SU-DHL-6 (cell line): ENCODE measurements around the gene NEURL1B.

Source experiments
- H2AFZ ChIP-seq: fragments of 200-600 bp; sonication (generic); 2 replicates; pipeline ENCODE4 v1.6.1; 2014; ENCODE audit warnings: low read depth, mild to moderate bottlenecking, moderate library complexity, mixed read lengths, antibody characterized with exemption, low read length; ENCODE audit not compliant: severe bottlenecking
- H3F3A ChIP-seq: fragments of 200-600 bp; shearing (Covaris generic); 2 replicates; pipeline ENCODE4 v1.6.0; 2016; ENCODE audit warnings: antibody characterized with exemption, mild to moderate bottlenecking; ENCODE audit not compliant: insufficient read depth
- H3K27ac ChIP-seq: fragments of 200-600 bp; sonication (generic); 2 replicates; pipeline ENCODE4 v1.5.1; 2016; ENCODE audit warnings: low read depth, mild to moderate bottlenecking, low read length, moderate library complexity, mixed read lengths
- H3K27me3 ChIP-seq: fragments of 200-600 bp; sonication (generic), shearing (Covaris generic); 2 replicates; pipeline ENCODE4 v1.6.0; 2014; ENCODE audit warnings: mild to moderate bottlenecking, low read length
- H3K36me3 ChIP-seq: fragments of 200-600 bp; sonication (generic); 2 replicates; pipeline ENCODE4 v1.6.1; 2014; ENCODE audit warnings: mild to moderate bottlenecking, low read length, mixed read lengths
- H3K4me2 ChIP-seq: fragments of 300-600, 200-600 bp; shearing (Covaris generic), sonication (generic); 2 replicates; pipeline ENCODE4 v1.6.0; 2014; ENCODE audit warnings: low read length, low read depth, mild to moderate bottlenecking; ENCODE audit not compliant: poor library complexity, severe bottlenecking
- H3K4me3 ChIP-seq: fragments of 200-600 bp; sonication (generic); 2 replicates; pipeline ENCODE4 v1.5.1; 2014; ENCODE audit warnings: antibody characterized with exemption, low read length, mild to moderate bottlenecking, mixed read lengths; ENCODE audit not compliant: insufficient read depth, poor library complexity, severe bottlenecking
- H3K79me2 ChIP-seq: fragments of 200-600 bp; sonication (generic); 2 replicates; pipeline ENCODE4 v1.6.1; 2014; ENCODE audit warnings: mild to moderate bottlenecking, low read length, moderate library complexity; ENCODE audit not compliant: insufficient read depth
- H3K9ac ChIP-seq: fragments of 200-600 bp; sonication (generic); 2 replicates; pipeline ENCODE4 v1.7.0; 2014; ENCODE audit warnings: mild to moderate bottlenecking, low read length
- H3K9me2 ChIP-seq: fragments of 200-600 bp; sonication (generic); replicated peaks from 2 replicates; pipeline ENCODE4 v1.6.1; 2014; ENCODE audit warnings: low read length; ENCODE audit not compliant: insufficient read depth
- H3K9me3 ChIP-seq: fragments of 200-600 bp; sonication (generic); 2 replicates; pipeline ENCODE4 v1.6.1; 2014; ENCODE audit warnings: low read length, mixed read lengths; ENCODE audit not compliant: insufficient read depth
- H4K20me1 ChIP-seq: fragments of 200-600 bp; sonication (generic); 2 replicates; pipeline ENCODE4 v1.6.1; 2014; ENCODE audit warnings: low read depth, mild to moderate bottlenecking, antibody characterized with exemption, low read length, moderate library complexity, mixed read lengths
- EZH2phosphoT487 ChIP-seq: fragments of 200-600 bp; sonication (generic), shearing (Covaris generic); conservative IDR thresholded peaks from 2 replicates; pipeline ENCODE4 v1.6.1; 2018; ENCODE audit warnings: mild to moderate bottlenecking, antibody characterized with exemption, low read length, moderate library complexity, mixed read lengths
- TF ChIP-seq, protein P1 (sequence below): fragments of 200-600 bp; sonication (generic); IDR thresholded peaks from one replicate; pipeline ENCODE4 v1.5.1; 2017; ENCODE audit warnings: antibody characterized with exemption, mild to moderate bottlenecking, low read length, moderate library complexity; ENCODE audit not compliant: insufficient read depth, poor library complexity, severe bottlenecking

The NEURL1B gene

DNA sequence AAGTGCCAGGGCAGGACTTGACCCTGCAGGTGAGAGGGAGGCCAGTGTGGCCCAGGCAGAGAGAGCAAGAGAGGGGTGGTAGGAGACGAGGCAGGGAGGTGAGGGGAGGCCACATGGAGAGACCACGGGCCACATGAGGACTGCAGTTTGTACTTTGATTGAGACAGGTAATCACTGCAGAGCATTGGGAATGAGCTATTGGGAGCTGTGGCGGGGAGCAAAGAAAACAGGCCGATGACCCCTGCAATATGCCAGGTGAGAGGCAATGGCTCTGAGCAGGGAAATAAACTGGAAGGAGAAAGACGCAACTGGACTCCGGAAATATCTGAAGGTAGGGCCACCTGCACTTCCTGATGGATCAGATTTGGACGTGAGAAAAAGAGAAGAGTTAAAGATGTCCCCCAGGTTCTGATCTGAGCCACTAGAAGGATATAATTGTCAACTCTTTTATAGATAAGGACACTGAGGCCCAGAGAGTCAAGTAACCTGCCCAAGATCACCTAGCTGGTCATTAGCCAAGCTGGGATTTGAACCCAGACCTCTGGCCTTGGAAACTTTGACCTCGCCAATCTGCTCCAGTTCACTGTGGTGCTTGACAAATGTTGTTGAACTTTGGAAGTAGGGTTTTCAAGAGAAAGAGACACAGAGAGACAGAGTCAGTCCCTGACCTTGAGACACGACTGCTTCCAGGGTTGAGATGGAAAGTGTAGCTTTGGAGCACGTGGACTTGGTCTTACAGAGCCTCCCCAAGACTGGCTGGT is 87.6 kb downstream of the NEURL1B start:
- TF ChIP-seq EZH2phosphoT487 = no peak
- TF ChIP-seq, protein P1, sequence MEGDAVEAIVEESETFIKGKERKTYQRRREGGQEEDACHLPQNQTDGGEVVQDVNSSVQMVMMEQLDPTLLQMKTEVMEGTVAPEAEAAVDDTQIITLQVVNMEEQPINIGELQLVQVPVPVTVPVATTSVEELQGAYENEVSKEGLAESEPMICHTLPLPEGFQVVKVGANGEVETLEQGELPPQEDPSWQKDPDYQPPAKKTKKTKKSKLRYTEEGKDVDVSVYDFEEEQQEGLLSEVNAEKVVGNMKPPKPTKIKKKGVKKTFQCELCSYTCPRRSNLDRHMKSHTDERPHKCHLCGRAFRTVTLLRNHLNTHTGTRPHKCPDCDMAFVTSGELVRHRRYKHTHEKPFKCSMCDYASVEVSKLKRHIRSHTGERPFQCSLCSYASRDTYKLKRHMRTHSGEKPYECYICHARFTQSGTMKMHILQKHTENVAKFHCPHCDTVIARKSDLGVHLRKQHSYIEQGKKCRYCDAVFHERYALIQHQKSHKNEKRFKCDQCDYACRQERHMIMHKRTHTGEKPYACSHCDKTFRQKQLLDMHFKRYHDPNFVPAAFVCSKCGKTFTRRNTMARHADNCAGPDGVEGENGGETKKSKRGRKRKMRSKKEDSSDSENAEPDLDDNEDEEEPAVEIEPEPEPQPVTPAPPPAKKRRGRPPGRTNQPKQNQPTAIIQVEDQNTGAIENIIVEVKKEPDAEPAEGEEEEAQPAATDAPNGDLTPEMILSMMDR = no peak
- no peak overlapping the region for H2AFZ ChIP-seq
- H3K4me3 ChIP-seq = no peak overlapping the region
- no peaks in the 10 kb centered on the region for H3K36me3 ChIP-seq
- H3K9me3 ChIP-seq = no peaks in the 10 kb centered on the region
- H3K9ac ChIP-seq = no peak overlapping the region
- no peaks in the 10 kb centered on the region for H3K79me2 ChIP-seq
- no peaks in the 10 kb centered on the region for H3F3A ChIP-seq
- H3K9me2 ChIP-seq = no peaks in the 10 kb centered on the region
- no peaks in the 10 kb centered on the region for H4K20me1 ChIP-seq
- H3K4me2 ChIP-seq = no peak overlapping the region
- H3K27ac ChIP-seq = no peak overlapping the region
- no peaks in the 10 kb centered on the region for H3K27me3 ChIP-seq

DNA sequence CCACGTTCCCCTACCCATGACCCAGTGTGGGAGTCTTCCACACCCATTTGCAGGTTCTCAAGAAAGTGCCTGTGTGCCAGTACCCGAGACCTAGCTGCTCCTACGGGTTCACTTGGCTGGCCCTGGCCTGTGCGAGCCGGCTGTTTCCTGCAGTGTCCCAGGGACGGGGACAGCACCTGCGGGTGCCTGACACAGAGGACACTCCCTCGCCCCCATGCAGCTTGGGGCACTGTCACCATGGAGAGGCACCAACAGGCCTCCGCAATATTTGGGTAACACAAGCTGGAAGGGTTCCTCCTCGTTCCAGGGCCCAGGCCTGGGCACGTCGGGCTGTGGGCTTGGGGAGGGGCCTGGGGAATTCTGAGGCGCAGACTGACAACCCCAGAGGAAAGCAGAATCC is 88.5 kb downstream of the NEURL1B start:
- no peak for TF ChIP-seq EZH2phosphoT487
- TF ChIP-seq, protein P1 = no peak
- H3K4me3 ChIP-seq = no peak overlapping the region

DNA sequence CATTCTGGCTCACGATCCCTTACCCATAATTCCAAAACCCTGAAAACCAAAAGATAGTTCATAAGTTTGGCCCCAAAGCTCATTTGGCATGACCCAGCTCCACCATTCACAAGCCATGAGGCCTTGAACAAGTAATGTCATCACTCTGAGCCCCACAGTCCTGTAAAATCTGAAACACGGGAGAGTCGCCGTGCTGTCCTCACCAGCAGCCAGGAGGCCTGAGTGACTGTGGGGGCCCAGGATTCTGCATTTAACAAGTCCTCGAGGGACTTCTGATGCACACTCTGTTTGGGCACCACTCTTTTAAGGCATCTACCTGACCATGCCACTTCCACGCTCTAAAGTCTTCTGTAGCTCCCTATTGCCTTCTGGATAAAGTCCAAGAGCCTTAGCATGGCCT is 89.2 kb downstream of the NEURL1B start:
- H3F3A ChIP-seq = no peaks in the 10 kb centered on the region
- no peaks in the 10 kb centered on the region for H3K36me3 ChIP-seq
- no peaks in the 10 kb centered on the region for H3K79me2 ChIP-seq
- no peak for TF ChIP-seq EZH2phosphoT487
- TF ChIP-seq, protein P1 = no peak
- no peak overlapping the region for H3K4me2 ChIP-seq
- no peaks in the 10 kb centered on the region for H3K27me3 ChIP-seq
- no peaks in the 10 kb centered on the region for H3K9me3 ChIP-seq
- no peaks in the 10 kb centered on the region for H4K20me1 ChIP-seq
- no peak overlapping the region for H3K27ac ChIP-seq
- H3K9me2 ChIP-seq = no peaks in the 10 kb centered on the region
- H3K9ac ChIP-seq = no peak overlapping the region
- H2AFZ ChIP-seq = no peak overlapping the region
- H3K4me3 ChIP-seq = no peak overlapping the region

More for the DNA sequence above, 88.5 kb downstream of the NEURL1B start:
- H3K36me3 ChIP-seq = no peaks in the 10 kb centered on the region
- no peaks in the 10 kb centered on the region for H3K79me2 ChIP-seq
- no peaks in the 10 kb centered on the region for H3K9me2 ChIP-seq
- no peak overlapping the region for H3K4me2 ChIP-seq
- H4K20me1 ChIP-seq = no peaks in the 10 kb centered on the region
- no peak overlapping the region for H3K27ac ChIP-seq
- H3K9me3 ChIP-seq = no peaks in the 10 kb centered on the region
- no peak overlapping the region for H2AFZ ChIP-seq
- no peak overlapping the region for H3K9ac ChIP-seq
- no peaks in the 10 kb centered on the region for H3F3A ChIP-seq
- H3K27me3 ChIP-seq = no peaks in the 10 kb centered on the region
